Activated CD4-positive, alpha-beta T cell treated with anti-CD3 and anti-CD28 coated beads for 4 hours (primary cell): ENCODE data around the gene FBRSL1.
"Not testable (repeated sequence)": the region's sequence is repeated elsewhere in the genome, so short reads cannot be mapped to it uniquely, and the experiment has no call there.

ENCODE experiments used
- DNase-seq, 2 donors: peaks; one replicate each; pipeline ENCODE4 v3.0.0-alpha.2; 2020

Gene FBRSL1

DNA sequence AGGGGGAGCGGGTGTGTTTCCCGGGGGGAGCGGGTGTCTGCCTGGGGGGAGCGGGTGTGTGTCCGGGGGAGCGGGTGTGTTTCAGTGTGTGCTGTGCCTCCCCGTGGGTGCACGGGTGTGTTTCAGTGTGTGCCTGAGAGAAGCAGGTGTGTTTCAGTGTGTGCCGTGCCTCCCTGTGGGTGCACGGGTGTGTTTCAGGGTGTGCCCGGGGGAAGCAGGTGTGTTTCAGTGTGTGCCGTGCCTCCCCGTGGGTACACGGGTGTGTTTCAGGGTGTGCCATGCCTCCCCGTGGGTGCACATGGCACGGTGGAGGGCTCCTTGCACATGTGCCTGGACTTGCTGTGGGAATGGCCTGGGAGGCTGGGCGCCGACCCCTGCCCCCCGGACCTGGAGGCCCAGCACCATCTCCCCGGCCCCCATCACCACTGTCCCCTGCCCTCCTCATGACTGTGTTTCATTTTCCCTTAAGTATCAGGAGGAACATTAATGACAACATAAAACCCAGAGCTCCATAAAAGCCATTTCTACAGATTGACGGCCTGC lies 38.7 kb downstream of the FBRSL1 start:
- no peak for DNase-seq

DNA sequence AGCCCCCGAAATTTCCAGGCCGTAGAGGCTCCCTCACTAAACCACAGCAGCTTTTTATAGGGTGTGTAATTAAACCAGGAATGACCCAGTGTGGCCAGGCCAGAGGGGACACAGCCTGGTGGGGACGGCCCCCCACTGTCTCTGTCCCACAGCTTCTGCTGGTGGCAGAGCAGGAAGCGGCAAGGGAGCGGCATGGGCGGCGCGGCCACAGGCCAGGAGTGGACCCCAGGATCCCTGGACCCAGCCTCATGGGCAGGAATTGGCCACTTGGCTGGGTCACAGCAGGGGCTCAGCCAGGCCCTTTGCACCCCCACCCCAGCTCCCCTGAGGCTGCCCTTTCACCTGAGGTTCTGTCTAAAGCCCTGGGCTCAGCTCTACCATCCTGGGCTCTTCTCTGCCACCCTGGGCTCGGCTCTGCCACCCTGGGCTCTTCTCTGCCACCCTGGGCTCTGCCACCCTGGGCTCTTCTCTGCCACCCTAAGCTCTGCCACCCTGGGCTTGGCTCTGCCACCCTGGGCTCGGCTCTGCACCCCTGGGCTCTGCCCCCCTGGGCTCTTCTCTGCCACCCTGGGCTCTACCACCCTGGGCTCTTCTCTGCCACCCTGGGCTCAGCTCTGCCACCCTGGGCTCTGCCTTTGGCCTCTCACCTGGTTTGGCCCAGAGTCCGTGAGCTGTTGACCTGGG lies 39.3 kb downstream of the FBRSL1 start:
- DNase-seq = no peak

DNA sequence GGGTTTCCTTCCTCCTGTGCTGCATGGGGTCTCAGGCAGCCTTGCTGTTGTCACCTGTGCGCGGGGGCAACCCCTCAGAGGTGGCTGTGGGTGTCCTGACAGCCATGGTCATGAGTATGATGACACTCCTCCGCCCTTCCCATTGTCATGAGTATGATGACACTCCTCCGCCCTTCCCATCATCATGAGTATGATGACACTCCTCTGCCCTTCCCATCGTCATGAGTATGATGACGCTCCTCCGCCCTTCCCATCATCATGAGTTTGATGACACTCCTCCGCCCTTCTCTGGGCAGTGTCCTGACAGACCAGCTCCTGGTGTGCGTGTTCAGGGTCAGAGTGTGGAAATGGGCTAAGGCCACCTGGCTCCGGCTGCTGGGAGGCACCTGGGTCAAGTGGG lies 40.0 kb downstream of the FBRSL1 start:
- DNase-seq = no peak

DNA sequence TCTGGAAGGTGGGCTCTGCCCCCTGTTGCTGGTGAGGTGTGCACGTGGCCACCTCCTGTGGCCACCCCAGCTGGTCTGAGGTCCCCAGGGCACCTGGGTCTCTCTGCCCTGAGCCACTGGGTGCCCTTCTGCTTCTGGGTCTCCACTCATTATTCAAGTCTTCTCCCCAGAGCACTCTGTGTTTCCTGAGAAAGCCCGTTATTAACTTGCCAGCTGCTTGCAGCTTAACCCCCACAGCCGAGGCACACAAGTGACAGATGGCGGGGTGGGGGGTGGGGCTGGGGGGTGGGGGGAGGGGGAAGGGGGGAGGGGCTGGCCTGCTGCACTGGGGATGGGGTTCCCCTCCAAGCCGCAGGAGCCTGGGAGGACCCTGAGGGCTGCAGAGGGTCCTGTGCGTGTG lies 40.5 kb downstream of the FBRSL1 start:
- no peak for DNase-seq

DNA sequence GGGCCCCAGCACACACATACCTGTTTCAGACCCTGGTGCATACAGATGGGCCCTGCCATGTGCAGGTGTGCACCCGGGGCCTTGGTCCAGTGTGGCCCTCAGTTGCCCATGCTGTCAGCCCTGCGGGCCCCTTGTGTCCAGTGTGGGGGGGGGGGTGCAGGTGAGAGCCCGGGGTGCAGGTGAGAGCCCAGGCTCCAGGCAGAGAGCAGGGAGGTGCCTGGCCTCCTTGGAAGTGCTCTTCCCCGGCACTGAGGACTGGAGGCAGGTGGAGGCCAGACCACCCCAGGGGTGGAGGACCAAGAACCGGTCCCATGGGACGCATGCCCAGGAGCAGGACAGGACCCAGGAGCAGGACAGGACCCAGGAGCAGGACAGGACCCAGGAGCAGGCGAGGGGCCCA lies 40.9 kb downstream of the FBRSL1 start:
- no peak for DNase-seq

DNA sequence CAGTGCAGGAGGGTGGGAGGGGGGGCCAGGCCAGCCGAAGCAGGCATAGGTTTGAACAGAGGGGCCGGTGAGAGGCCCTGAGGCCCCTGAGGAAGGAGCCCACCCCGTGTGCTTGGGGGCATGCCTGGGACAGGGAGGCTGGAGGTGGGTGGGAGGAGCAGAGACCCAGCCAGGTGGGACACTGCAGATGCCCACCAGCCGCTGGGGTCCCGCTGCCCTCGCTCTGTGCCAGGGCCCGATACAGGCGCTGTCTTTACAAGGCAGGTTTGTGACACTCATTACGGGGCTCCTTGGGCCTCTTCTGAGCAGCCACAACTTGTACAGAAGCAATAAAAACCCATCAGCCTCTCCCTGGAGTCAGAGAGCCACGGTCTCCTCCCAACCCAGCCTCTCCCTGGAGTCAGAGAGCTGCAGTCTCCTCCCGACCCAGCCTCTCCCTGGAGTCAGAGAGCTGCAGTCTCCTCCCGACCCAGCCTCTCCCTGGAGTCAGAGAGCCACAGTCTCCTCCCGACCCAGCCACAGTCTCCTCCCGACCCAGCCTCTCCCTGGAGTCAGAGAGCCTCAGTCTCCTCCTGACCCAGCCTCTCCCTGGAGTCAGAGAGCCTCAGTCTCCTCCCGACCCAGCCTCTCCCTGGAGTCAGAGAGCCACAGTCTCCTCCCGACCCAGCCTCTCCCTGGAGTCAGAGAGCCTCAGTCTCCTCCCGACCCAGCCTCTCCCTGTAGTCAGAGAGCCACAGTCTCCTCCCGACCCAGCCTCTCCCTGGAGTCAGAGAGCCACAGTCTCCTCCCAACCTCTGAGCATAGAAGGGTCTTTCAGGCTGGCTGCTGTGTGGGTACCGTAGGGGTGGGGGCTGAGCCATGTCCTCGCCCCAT lies 43.0 kb downstream of the FBRSL1 start:
- DNase-seq = not testable (repeated sequence)

DNA sequence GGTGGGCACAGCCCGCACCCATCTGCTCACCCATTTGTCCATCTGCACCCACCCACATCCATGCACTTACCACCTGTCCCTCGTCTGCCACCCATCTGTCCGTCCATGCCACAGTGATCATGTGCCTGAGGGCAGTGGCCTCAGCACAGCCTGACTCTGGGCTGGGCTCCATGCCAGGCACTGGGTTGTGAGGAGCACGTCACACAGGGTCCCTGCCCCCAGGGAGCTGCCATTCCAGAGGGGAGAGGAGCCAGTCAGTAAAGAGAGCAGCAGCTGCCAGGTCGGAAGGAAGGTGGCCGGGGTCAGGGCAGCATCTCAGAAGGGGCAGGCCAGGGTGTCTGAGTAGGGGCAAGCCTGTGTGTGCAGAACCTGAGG lies 43.6 kb downstream of the FBRSL1 start:
- DNase-seq = no peak

DNA sequence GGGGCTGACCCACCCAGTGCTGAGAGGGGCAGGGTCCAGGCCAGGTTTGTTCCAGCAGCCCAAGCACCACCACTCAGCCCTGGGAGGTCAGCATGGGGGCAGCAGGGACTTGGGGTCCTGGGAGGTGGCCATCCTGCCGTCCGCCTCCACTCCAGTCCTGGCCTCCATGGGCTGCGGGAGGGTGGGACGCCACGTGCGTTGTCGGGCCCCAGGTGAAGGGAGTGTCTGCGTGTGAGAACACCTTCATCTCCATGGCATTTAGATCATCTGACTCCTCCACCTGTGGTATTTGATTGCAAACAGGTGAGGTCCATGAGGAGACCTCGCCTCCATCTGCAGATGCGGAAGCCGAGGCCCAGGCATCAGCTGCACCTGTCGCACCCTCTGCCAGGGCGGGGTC lies 44.1 kb downstream of the FBRSL1 start:
- DNase-seq = no peak

DNA sequence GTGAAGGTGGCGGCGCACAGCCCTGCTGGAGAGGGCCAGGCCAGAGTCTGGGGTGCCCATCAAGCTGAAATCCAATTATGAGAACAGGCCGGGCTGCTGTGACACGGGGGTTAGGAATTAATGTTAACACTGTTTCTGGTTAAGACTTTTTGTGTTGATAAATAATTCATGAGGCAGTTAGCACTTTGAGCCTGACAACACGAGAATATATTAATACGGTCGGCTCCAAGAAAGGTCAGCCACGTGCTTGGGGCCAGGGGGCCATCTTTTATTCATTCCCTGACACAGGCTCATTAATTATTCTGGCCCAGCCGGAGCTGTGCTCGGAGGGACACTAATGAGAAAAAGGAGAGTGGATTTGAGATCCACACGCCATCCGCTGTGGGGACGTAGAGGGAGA lies 45.1 kb downstream of the FBRSL1 start:
- DNase-seq = no peak

DNA sequence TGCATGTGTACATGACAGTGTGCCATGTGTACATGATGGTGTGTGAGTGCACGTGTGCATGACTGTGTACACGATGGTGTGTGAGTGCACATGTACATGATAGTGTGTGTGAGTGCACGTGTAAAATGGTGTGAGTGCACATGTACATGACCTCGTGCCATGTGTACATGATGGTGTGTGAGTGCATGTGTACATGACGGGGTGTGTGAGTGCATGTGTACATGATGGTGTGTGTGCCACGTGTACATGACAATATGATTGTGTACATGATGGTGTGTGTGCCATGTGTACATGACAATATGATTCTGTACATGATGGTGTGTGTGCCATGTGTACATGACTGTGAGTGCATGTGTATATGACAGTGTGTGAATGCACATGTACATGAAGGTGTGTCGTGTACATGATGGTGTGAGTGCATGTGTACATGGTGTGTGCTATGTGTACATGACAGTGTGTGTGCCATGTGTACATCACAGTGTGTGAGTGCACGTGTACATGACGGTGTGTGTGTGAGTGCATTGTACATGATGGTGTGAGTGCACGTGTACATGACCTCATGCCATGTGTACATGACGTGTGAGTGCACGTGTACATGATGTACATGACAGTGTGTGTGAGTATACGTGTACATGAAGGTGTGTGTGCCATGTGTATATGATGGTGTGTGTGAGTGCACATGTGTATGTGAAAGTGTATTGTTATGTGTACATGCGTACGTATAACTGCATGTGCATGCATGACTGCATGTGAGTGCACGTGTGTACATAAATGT lies 46.3 kb downstream of the FBRSL1 start:
- DNase-seq = no peak

DNA sequence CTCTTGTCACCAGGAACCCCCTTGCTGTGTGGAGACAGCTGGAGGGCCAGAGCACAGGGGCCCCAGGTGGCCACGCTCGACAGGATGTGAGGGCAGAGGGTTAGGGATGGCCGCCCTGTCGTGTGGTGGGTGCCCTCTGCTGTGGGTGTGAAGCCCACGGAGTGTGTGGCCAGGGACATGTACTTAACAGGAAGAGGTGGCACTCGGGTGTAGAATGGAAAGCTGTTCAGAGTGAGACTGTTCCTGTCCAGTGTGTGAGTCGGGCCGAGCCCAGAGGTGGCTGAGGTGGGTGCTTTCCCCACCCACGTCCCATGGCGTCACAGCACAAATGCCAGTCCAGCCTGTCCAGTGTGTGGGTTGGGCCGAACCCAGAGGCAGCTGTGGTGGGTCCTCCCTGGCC lies 47.1 kb downstream of the FBRSL1 start:
- DNase-seq = no peak

DNA sequence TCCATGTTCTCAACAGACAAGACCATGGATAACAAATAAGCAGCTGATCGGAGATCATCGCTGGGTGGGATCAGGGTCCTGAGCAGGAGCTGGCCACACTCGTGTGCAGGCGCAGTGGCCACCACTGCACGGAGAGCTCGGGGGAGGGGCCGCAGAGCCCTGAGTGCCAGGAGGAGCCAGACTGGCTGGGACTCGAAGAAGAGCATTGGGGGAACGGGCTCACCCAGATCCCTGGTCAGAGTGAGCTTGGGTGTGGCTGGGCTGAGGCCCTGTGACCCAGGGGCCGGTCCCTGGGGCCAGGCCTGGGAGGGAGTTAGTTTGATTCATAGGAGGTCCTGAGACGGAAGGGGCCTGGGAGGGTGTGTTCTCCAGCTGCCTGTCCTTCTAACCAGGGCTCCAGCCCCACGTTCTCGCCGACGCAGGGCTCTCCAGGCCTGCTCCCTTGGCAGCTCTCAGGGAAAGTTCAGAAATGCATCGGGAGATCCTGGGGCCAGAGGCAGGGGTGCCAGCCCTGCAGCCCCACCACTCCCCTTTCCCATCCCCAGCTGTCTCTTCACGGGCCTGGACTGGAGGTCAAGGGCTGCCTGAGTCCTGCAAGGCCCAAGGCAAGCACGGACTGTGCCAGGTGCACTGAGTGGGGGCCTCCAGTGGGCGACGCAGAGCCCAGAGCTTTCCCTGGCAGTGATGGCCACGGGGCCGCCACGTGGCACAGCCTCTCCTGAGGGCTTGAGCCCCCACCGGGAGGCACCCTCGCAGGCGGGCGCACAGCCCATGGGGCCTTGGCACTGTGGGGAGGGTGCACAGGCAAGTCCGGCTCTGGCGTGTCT lies 48.1 kb downstream of the FBRSL1 start:
- no peak for DNase-seq

DNA sequence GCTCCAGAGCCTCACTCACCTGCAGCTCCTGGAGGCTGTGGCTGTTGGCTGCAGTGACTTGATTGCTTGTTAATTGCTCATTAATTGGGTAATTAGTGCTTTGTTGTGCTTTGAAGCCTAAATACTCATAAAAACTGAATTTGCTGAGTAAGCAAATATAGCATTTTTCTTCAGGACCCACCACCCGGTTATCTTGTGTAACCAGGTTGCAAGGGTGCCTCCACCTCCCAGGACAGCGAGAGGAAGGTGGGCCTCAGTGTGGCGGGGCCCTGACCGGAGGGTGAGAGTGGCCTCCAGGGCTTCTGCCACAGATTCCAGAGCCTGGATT lies 48.7 kb downstream of the FBRSL1 start:
- DNase-seq = no peak

DNA sequence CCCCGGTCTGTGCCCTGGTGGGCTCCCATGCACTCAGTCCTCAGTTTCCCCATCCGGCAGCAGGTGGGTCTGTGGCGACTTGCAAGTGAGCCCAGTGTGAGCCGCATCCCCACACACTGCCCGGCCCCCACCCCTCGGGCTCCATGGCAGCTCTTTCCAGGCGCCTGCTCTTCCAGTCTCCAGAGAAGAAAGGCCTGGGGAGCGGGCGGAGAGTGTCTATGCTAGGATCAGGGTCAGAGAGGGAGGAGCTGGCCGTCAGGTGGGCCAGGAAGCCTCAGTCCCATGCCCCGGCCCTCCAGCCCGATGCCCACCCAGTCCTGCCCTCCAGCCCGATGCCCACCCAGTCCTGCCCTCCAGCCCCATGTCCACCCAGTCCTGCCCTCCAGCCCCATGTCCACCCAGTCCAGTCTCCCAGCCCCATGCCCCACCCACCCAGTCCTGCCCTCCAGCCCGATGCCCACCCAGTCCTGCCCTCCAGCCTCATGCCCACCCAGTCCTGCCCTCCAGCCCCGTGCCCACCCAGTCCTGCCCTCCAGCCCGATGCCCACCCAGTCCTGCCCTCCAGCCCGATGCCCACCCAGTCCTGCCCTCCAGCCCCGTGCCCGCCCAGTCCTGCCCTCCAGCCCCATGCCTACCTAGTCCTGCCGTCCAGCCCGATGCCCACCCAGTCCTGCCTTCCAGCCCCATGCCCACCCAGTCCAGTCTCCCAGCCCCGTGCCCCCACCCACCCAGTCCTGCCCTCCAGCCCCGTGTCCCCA lies 49.2 kb downstream of the FBRSL1 start:
- DNase-seq = no peak

DNA sequence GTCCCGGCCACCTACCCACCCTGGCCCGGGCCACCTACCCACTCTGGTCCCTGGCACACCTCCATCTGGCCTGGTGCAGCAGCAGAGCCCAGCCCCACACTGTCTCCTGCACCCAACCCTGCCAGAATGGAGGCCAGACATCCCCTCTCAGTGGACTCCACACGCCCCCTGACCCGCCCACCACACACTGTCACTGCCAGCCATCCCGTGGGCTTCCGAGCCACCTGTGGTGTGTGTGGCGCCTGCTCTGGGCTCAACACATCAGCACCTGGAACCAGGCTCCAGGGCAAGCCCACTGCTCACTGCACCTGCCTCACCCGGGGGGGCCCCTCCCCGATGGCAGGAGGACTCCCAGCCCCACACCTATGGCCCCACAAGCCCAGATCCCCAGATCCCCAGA lies 50.5 kb downstream of the FBRSL1 start:
- DNase-seq = no peak

DNA sequence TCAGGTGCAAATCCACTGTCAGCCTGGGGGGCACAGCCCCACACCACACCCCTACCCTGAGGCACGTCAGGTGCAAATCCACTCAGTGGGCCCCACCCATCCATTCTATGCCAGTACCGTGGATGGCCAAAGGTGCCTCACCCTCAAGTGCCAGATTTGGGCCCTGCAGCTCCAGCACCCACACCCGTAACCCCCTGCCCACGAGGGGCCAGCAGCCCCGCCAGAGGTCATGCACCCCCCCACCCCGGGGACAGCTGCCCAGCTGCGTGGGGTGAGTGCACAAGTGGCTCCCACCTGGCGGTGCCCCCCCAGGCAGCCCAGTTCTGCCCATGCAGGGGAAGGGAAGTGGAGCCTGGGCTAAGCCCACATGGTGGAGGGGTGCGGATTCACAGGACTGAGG lies 51.2 kb downstream of the FBRSL1 start:
- no peak for DNase-seq

DNA sequence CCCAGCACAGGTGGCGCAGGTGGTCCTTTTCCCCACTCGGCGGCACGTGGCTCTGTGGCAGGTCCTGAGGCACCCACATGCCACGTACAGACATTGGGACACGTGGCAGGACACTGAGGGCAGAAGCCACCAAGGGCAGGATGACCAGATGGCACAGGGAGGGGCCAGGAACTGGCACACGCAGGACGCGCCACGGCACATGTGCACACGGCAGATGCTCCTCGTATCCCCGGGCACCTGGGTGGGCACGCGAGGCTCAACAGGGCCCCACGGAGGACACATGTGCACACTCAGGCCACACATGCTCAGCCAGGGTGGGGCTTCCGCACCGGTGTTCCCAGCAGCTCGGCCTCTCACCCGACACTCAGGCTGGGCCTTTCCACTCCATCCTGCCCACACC lies 52.0 kb downstream of the FBRSL1 start:
- DNase-seq = no peak

DNA sequence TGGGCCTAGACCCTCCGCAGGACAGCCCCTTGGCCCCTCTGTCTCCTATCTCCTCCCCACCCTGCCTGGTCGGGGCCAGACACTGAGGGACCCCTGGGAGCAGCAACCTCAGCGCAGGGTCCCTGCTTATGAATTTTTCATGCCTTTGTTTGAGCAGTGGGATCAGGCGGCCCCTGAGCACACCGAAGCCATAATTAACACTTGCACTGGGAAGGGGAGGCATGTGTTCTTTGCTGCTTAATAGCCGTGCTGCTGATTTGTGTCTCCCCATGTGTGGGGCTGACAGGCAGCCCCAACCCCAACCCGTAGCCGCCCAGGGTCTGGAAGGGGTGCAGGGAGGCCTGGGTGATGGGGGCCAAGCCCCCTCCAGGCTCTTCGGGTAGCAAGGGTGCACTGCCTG lies 52.7 kb downstream of the FBRSL1 start:
- DNase-seq = no peak

DNA sequence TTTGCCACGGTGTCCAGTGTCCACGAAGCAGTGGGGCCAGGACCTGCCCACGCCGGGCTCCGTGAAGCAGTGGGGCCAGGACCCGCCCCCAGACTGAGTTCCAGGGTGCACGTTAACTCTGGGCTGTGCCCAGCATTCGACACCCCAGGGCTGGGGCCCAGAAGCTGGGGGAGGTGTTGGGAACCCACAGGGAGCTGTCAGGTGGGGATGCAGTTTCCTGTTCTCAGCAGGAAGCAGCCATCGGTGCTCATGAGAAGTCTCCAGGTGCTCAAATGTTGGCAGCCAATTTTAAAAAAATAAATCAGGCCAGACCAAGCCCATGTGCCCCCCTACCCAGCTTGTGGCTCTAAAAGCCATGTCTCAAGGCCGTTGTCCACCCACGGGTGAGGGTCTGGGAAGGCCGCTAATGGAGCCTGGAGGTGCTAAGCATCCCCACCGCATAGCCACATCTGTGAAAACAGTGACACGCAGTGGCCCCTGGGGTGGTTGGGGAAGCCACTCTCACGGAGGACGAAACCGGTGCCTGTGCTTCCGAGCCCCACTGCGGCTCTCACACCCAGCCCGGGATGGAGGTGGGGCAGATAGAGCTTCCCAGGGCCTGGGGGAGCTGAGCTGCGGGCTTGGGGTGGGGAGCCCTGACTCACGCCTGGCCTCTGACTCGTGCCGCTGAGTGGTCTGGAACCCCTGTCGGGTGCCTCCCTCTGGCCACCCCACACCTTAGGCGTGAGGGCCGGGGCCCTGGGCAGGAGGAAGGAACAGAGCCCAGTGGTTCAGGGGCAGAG lies 53.5 kb downstream of the FBRSL1 start:
- no peak for DNase-seq

DNA sequence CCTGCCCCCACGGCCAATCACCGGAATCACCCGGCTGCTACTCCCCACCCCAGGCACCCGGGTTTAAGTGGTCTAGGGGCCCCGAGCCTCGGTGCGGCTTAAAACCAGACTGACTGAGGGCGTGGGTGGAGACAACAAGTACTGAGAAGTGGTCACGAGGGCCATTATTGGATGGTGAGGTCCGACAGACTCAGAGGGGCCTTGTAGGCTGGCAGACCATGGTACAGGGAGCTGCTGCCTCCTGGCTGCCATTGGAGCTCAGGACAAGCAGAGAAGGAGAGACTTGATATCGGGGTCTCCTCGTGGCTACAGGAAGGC lies 54.1 kb downstream of the FBRSL1 start:
- DNase-seq = no peak

DNA sequence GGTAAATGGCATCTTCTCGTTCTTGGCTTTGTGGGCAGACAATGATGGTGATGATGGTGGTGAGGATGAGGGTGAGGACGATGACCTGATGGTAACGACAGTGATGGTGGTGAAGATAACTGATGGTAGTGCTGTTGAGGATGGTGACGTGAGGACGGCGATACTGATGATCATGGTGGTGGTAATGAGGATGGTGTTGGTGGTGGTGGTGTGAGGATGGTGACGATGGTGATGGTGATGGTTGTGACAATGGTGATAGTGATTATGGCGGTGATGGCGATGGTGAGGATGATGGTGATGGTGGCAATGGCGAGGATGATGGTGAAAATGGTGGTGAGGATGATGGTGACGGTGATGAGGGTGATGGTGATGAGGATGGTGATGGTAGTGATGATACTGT lies 54.5 kb downstream of the FBRSL1 start:
- DNase-seq = no peak
